Stimulated activated CD4-positive, alpha-beta T cell treated with anti-CD3 and anti-CD28 coated beads, Interleukin-1b, Interleukin-23, amount 100 ng/mL, for 48 hours (primary cell): Measurements from ENCODE around the gene ESYT3.

Source experiments
- DNase-seq: peaks from one replicate; pipeline ENCODE4 v3.0.0-alpha.2; 2020

ESYT3 gene, protein sequence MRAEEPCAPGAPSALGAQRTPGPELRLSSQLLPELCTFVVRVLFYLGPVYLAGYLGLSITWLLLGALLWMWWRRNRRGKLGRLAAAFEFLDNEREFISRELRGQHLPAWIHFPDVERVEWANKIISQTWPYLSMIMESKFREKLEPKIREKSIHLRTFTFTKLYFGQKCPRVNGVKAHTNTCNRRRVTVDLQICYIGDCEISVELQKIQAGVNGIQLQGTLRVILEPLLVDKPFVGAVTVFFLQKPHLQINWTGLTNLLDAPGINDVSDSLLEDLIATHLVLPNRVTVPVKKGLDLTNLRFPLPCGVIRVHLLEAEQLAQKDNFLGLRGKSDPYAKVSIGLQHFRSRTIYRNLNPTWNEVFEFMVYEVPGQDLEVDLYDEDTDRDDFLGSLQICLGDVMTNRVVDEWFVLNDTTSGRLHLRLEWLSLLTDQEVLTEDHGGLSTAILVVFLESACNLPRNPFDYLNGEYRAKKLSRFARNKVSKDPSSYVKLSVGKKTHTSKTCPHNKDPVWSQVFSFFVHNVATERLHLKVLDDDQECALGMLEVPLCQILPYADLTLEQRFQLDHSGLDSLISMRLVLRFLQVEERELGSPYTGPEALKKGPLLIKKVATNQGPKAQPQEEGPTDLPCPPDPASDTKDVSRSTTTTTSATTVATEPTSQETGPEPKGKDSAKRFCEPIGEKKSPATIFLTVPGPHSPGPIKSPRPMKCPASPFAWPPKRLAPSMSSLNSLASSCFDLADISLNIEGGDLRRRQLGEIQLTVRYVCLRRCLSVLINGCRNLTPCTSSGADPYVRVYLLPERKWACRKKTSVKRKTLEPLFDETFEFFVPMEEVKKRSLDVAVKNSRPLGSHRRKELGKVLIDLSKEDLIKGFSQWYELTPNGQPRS

DNA sequence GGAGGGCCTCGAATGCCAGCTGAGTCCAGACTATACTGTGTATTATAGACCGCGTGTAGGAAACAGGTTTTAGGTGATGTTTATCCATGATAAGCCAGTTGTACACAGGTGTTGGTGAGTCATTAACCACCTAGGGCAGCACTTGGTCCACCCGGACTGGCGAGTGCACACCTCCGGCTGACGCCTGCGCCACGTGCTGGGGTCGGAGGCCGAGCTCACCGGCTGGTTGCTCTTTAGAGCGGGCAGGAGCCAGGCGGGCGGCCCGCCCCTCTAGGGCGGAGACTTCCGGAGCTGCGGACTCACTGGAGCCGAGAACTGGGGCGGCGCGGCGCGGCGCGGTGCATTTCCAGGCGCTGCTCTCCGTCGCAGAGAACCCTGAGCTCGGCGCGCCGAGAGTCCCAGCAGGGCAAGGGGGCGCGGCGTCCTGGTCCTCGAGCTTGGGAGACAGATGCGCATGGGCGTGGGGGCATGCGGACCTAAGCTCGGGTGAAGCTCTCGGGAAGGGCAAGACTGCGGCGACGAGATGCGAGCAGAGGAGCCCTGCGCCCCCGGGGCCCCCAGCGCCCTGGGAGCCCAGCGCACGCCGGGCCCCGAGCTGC lies at the start of gene ESYT3:
Gene ESYT3 (plus strand): TSS at position 341 of the 599 bp plus-strand sequence. CDS start 183 bp downstream, at position 524.
- peak; percentile 66 for DNase-seq

DNA sequence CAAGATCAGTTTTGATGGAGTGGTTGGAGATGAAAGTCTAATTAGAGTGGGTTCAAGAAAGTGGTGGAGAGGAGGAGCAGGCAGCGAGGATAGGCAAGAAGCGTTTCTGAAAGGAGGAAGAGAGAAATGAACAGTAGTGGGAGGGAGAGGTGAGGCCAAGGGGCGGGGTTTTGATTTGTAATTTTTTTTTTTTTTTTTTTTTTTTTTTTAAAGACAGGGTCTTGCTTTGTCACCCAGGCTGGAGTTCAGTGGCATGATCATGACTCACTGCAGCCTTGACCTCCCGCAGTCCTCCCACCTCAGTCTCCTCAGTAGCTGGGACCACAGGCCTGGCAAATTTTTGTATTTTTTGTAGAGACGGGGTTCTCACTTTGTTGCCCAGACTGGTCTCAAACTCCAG lies 49.4 kb upstream of the ESYT3 start:
- no peak for DNase-seq

DNA sequence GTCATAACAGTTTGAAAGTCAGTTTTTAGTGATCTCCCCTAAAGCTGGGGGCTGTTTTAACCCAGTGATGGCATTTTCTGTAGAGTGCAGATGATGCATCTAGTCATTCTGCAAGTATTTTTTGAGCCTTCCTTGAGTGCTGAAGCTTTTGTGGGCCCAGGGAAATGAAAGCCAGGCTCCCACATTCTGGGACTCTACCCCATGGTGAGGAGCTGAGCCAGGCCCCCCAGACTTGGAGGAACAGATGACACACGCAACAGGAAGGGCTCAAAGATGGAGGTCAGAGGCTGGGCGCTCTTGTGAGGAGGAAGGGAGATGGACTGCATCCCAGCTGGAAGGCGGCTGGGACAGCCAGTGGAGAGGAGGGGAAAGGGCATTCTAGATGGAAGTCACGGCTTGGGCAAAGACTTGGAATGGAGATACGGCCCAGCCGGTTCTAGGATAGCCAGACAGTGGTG lies 45.2 kb upstream of the ESYT3 start:
- no peak for DNase-seq

DNA sequence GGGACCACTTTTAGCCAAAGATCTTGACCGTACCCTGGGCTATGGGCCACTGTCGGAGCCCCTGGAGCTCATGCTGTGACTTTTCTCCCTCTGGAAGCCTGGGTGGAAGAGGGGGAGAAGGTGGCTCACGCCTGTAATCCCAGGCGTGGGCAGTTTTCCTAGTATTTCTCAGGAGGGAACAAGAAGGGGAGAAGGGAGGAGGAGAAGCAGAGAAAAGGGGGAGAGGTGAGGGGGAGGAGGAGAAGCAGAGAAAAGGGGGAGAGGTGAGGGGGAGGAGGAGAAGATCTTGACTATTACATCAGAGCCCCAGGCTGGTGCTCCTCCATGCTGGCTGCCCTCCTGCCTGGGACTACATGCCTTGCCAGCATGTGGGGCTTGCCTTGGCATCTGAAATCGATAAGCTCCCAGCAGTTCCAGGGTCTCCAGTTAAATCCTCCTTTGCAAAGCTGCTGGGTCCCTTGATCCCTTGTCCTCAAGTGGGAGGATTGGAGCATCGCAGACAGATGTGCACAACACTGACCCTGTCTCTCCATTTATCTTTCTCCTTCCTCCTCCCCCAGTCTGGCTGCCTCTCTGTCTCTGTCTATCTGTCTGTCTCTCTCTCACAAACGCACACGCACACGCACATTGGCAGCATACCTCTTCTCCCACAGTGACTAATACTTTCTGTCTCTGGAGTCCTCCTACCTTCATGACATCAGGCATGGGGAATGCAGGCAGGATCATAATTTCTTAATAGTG lies 44.4 kb upstream of the ESYT3 start:
- DNase-seq, result no peak

GRCh38 chr3:138390582-138390932 lies 43.9 kb upstream of the ESYT3 start:
- no peak for DNase-seq

GRCh38 chr3:138394156-138394555 lies 40.3 kb upstream of the ESYT3 start:
- no peak for DNase-seq

- DNase-seq, result no peak
Observed at GRCh38 chr3:138394686-138395085, 39.7 kb upstream of the ESYT3 start.

- no peak for DNase-seq
Observed at GRCh38 chr3:138395865-138396751, 38.3 kb upstream of the ESYT3 start.

DNA sequence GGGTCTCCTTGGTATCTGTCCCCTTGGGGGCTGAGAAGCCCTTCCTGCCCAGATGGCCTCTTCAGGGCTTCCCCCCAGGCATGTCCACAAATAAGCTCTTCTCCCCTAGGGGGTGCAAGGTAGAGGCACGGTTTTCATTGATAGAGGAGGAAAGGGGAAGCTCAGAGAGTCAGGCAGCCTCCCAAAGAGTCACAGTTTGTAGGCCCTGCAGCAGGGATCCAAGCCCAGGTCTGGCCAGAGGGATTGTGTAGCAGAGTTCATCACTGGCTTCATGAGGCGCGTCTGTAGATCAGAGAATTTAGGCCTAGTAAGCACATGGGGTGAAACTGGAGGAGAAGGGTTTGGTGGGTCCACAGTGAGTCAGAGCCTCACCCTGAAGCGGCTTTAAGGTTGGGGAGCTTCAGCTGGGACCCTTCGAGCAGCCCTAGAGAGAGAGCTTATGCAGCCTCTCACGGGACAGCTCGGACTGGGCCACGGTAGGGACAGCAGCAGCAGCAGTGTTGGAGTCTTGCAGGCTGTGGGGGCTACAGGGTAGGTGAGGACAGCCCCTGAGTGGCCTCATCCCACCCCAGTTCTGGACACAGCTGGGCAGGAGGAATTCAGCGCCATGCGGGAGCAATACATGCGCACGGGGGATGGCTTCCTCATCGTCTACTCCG lies 37.5 kb upstream of the ESYT3 start:
- no peak for DNase-seq

DNA sequence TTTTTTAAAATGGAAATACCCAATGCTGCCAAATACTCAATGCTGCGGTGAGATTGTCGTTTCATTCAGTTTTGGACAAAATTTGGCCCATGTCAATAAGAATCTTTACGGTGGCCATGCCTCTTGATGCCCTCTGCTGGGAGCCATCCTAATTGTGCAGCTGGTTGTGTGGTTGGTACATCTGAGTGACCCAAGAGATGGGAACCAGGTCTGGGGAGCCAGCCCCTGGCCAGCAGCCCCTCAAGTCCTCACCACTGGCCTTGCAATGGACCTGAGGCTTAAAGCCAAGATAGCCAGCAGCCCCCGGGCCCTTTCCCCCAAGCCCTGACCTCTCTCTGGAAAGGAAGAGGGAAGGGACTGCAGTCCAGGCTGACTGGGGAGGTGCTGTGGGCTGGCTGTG lies 36.4 kb upstream of the ESYT3 start:
- DNase-seq, result no peak

DNA sequence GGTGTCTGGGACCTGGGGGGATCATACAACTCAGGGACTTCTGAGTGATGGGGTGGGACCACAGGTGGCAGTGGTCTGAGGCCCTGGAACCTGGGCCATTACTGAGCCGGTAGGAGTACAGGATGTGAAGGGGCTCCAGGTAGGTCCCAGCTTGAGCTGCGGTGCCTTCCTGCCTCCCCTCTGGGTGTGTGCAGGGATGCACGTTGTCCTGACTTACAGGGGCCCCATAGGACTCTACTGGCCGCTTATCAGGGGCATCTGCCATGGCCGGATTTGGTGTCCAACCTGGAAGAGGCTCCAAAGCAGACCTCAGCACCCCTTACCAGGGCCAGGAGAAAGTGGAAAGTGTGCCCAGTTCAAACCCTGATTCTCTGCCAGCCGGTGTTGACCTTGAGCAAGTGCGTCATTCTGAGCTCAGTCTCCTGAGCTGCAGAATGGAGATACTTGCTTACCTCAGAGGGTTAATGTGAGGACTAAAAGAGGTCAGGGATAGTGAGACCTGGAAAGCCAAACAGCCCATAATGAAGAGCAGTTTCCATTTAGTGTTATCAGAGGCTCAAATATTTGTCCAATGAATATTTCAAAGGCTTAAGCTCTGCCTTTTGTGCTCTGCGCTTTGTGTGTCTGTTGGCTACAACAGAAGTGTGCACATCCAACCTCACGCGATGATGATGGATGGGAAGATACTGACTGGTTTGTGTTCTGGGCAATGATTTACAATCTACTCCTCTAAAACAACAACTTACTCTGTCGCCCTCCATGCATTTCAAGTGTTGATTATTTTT lies 35.4 kb upstream of the ESYT3 start:
- DNase-seq, result no peak

GRCh38 chr3:138399766-138400165 lies 34.6 kb upstream of the ESYT3 start:
- DNase-seq, result no peak

- no peak for DNase-seq
Observed at GRCh38 chr3:138400651-138401070, 33.8 kb upstream of the ESYT3 start.

DNA sequence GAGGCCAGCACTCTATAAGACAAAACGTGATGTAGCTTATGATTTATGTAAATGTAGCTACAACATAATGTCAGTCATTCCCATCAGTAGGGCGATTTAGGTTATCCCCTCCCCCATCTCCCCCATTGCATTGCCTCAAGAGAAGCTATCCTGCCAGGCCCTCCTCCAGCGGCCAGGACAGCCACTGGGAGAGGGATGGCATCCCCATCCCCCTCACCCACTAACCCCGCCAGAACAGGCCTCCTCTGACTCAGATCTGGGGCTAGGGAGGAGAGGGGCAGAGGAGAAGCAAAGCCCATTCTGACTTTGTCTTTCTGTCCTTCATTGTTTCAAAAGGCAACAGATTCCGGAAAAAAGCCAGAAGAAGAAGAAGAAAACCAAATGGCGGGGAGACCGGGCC lies 32.6 kb upstream of the ESYT3 start:
- DNase-seq, result no peak

- no peak for DNase-seq
Observed at GRCh38 chr3:138404121-138404520, 30.3 kb upstream of the ESYT3 start.

DNA sequence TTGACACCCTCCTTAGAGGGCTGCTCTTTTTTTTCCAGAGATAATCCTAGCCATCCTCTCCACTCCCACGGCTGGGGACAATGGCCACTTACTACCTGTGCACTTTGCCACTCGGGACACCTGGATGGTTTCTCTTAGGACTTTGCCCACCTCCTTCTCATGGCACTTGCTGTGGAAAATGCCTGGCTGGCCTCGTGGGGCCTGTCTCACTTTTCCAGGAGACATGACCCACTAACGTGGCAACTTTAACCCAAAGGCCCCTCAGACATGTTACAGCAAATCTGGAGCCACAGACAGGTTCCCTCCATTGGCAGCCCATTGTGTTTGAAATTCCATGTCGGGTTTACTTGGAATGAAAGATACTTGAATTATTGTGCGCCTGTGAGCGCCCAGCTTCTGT lies 29.4 kb upstream of the ESYT3 start:
- DNase-seq, result no peak

DNA sequence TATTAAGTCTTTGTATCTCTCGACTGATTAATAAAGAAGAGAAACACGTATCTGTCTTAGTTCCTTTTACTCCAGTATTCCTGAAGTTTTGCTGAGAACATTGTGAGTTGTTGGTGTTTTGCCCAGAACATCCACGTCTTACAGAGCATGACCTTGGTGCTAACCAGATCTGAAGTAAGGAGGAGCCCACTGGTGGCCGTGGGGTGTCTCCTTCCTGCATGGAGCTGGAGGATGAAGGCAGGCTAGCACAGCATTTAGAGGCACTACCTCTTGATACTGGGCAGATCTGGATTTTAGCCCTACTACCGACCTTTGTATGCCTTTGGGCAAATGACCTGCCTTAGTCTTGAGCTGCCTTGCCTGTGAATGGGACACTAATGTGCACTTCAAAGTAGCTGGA lies 28.9 kb upstream of the ESYT3 start:
- DNase-seq, result no peak

GRCh38 chr3:138406606-138407005 lies 27.8 kb upstream of the ESYT3 start:
- no peak for DNase-seq

DNA sequence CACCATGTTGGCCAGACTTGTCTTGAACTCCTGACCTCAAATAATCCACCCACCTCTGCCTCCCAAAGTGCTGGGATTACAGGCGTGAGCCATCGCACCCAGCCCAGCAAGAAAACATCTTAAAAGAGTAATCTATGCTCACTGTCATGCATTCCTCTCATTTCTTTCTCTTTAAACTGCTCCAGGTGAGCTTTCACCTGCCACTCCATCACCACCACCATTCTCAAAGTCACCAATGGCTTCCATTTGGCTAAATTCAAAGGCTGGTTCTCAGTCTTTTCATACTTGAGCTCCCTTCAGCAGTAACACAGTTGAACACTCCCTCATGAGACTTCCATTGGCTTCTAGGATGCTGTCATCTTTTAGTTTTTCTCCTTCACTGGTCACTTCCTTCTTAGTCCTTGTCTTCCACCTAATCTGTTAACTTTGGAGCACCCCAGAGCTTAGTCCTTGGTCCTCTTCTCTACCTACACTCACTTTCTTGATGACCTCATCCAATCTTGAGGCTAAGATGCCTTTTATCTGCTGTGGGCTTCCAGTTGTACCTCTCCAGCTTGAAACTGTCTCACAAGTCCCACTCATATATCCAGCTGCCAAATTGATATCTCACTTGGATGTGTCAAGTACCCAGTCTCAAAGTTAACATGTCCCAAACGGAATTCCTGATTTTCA lies 27.0 kb upstream of the ESYT3 start:
- no peak for DNase-seq
